Aorta (tissue), 5 donors: Measurements from ENCODE around the gene SUCLA2. TPM values are rescaled to one million over a fixed set of nuclear protein-coding genes. Genes with fewer than 3 reads are reported as not detected.

ENCODE experiments used
- ATAC-seq: fragments of 200-7000 bp; cut with Tn5 transposase; one replicate; pipeline ENCODE4 v1.9.1; 2022; ENCODE audit warnings: moderate library complexity; ENCODE audit not compliant: low FRiP score
- DNase-seq, 2 donors: peaks; one replicate each; pipeline ENCODE4 v3.0.0-alpha.2; 2020
- H3K27ac ChIP-seq, 2 donors: one replicate each; pipeline ENCODE4 v1.5.1; 2013; ENCODE audit warnings: low read length in 2 of 2, mild to moderate bottlenecking in 2 of 2, moderate library complexity in 2 of 2, control low read depth in 1 of 2, inconsistent platforms in 1 of 2, low read depth in 1 of 2
- H3K27me3 ChIP-seq, 2 donors: one replicate each; pipeline ENCODE4 v1.6.1; 2013; ENCODE audit warnings: control low read depth in 1 of 2, low read length in 1 of 2, mild to moderate bottlenecking in 1 of 2, moderate library complexity in 1 of 2; ENCODE audit not compliant: insufficient read depth in 2 of 2, control insufficient read depth in 1 of 2
- H3K36me3 ChIP-seq, 2 donors: one replicate each; pipeline ENCODE4 v1.6.1; 2013; ENCODE audit warnings: control low read depth in 1 of 2, low read length in 1 of 2, mild to moderate bottlenecking in 1 of 2; ENCODE audit not compliant: insufficient read depth in 2 of 2, control insufficient read depth in 1 of 2
- H3K4me1 ChIP-seq, 2 donors: one replicate each; pipeline ENCODE4 v1.6.1; 2013; ENCODE audit warnings: low read length in 2 of 2, control low read depth in 1 of 2, mild to moderate bottlenecking in 1 of 2, moderate library complexity in 1 of 2; ENCODE audit not compliant: insufficient read depth in 2 of 2, control insufficient read depth in 1 of 2
- H3K4me3 ChIP-seq, 2 donors: one replicate each; pipeline ENCODE4 v1.5.1; 2013; ENCODE audit warnings: low read length in 2 of 2, control low read depth in 1 of 2, mild to moderate bottlenecking in 1 of 2
- H3K9me3 ChIP-seq: one replicate; pipeline ENCODE4 v1.6.1; 2013; ENCODE audit warnings: mild to moderate bottlenecking, low read length; ENCODE audit not compliant: control insufficient read depth
- WGBS, 2 donors: extraction: QIAGEN DNeasy Blood & Tissue Kit; methylation state at CpG; one replicate each; pipeline ENCODE4 v1.1.7; 2013; 5-methylcytosine and 5-hydroxymethylcytosine counted together
- intact Hi-C, 2 donors: fragments of 100-400 bp; cut with DNase I; formaldehyde crosslinking; loops; one replicate each; pipeline versions ENCODE4 v1.14.2 to v1.15.0; 2022
- polyA plus RNA-seq, 2 donors: library from polyadenylated mRNA; stranded (reverse); fragments of 200-250 nt; gene quantifications; one replicate each; pipeline ENCODE4 v1.2.3, GENCODE V29; 2013
- total RNA-seq, 2 donors: library from RNA; stranded (reverse); fragmentation: NEBNext Ultra II Directional; extraction: Animal tissue kit (Norgen Biotek cat#: 25700); gene quantifications; one replicate each; pipeline ENCODE4 v1.2.1, GENCODE V29; 2021
- donor health status: healthy with polysubstance abuse.
- donor health status: Bipolar disorder and iron deficiency.
- donor health status: DM: no; HTN: no; CAD: no.
- donor health status: DM: no; HTN: no; CAD: no.
- donor health status: DM: yes; HTN: yes; CAD: no.

SUCLA2 gene
- total and polyA plus RNA-seq, 4 donors: 33.7 to 42.0 (median 37.3) TPM

DNA sequence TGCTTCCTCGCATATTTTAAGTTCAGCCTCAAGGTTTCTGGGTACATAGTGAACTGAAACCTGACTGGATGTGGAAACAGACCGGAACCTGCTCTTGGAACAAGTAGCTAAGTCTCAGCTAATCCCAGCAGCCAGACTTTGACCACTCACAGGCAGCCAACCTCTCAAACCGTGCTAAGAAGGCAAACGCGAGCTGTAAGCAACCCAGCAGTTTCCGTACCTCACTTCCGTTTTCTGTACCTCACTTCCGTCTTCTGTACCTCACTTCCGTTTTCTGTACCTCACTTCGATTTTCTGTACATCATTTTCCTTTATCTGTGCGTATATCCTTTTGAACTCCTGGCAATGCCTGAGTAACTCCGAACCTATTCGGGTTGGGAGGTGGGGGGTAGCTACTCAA, 96.8 kb downstream of the SUCLA2 start:
- ATAC-seq: no peak
- intact Hi-C loops: no loop called here
- H3K9me3 ChIP-seq: no peaks in the 10 kb centered on the region
- no peak for DNase-seq
- no peak overlapping the region for H3K4me3 ChIP-seq
- H3K36me3 ChIP-seq: no peaks in the 10 kb centered on the region
- WGBS, 2 donors: 92 to 94% methylated on average over 13 of the region's 13 CpGs
- no peaks in the 10 kb centered on the region for H3K4me1 ChIP-seq
- no peak overlapping the region for H3K27ac ChIP-seq
- H3K27me3 ChIP-seq: no peaks in the 10 kb centered on the region

DNA sequence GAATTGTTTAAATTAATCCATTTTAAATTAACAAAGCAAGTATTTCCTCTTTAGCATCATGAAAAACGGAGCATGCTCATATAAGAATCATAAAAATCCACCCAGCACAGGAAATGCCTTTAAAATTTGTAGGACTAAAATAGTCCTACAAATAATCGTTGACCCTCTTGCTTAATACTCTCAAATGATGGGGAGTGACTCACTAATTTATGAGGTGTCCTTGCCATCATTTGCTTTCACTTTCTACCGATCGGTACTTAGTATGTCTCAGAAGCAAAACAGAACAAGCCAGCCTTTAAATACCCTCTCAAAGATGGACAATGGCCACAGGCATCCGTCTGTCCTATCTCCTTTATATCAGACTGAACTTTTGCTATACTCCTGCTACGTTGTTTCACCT, 97.2 kb downstream of the SUCLA2 start:
- Histone ChIP-seq H3K27ac (no peak overlapping the region), H3K4me3 (no peak overlapping the region)

GRCh38 chr13:47901441-47901840, 99.6 kb downstream of the SUCLA2 start:
- H3K4me1 ChIP-seq: no peaks in the 10 kb centered on the region

More for the DNA sequence above, 97.2 kb downstream of the SUCLA2 start:
- DNase-seq (no peak), ATAC-seq (no peak)
- H3K36me3 ChIP-seq: no peaks in the 10 kb centered on the region
- 55 to 66% methylated on average over 6 of the region's 6 CpGs for WGBS, 2 donors
- H3K9me3 ChIP-seq: no peaks in the 10 kb centered on the region
- intact Hi-C loops: no loop called here
- H3K4me1 ChIP-seq: no peaks in the 10 kb centered on the region
- H3K27me3 ChIP-seq: no peaks in the 10 kb centered on the region

GRCh38 chr13:47898080-47898479, 103.0 kb downstream of the SUCLA2 start:
- no peak overlapping the region for H3K27ac ChIP-seq
- ATAC-seq: no peak
- intact Hi-C loops: no loop called here

More at GRCh38 chr13:47901441-47901840, 99.6 kb downstream of the SUCLA2 start:
- Histone ChIP-seq H3K27me3 (no peaks in the 10 kb centered on the region), H3K27ac (no peak overlapping the region), H3K4me3 (no peak overlapping the region), H3K9me3 (no peaks in the 10 kb centered on the region), H3K36me3 (no peaks in the 10 kb centered on the region)
- DNase-seq (no peak), ATAC-seq (no peak)
- WGBS, 2 donors: 81 to 84% methylated on average over 3 of the region's 3 CpGs
- intact Hi-C loops: no loop called here

GRCh38 chr13:47897411-47898050, 103.5 kb downstream of the SUCLA2 start:
- intact Hi-C loops: no loop called here
- H3K36me3 ChIP-seq: no peaks in the 10 kb centered on the region
- H3K4me1 ChIP-seq: no peaks in the 10 kb centered on the region
- H3K27ac ChIP-seq: no peak overlapping the region
- DNase-seq: no peak
- H3K4me3 ChIP-seq: no peak overlapping the region
- 67 to 77% methylated on average over 2 of the region's 2 CpGs for WGBS, 2 donors
- no peaks in the 10 kb centered on the region for H3K27me3 ChIP-seq
- H3K9me3 ChIP-seq: no peaks in the 10 kb centered on the region
- ATAC-seq: no peak

More at GRCh38 chr13:47898080-47898479, 103.0 kb downstream of the SUCLA2 start:
- no peaks in the 10 kb centered on the region for H3K27me3 ChIP-seq
- H3K4me1 ChIP-seq: no peaks in the 10 kb centered on the region
- no peak overlapping the region for H3K4me3 ChIP-seq
- H3K36me3 ChIP-seq: no peaks in the 10 kb centered on the region
- 80 to 89% methylated on average over 3 of the region's 3 CpGs for WGBS, 2 donors
- H3K9me3 ChIP-seq: no peaks in the 10 kb centered on the region
- no peak for DNase-seq

DNA sequence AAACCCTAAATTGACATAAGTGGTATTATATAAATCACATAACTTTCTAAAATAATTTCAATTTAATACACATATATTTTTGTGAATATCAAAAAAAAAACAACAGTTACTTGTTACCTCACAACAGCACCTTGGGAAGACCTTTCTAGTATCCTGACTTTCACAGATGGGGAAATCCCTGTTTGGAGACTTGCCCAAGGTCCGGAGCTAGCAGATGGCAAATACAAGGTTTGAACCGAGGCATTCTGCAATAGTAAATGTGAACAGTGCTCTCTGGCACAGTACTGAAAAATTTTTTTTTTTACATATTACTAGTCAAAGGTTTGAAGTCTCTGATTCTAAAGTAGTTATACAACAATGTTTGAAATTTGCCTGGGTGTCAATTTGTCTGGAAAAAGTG, 104.5 kb downstream of the SUCLA2 start:
- H3K27me3 ChIP-seq: no peaks in the 10 kb centered on the region
- ATAC-seq (no peak), DNase-seq (no peak)
- no peak overlapping the region for H3K27ac ChIP-seq
- no peak overlapping the region for H3K4me3 ChIP-seq
- 57 to 71% methylated on average over 2 of the region's 2 CpGs for WGBS, 2 donors
- H3K9me3 ChIP-seq: no peaks in the 10 kb centered on the region
- H3K36me3 ChIP-seq: no peaks in the 10 kb centered on the region
- no peaks in the 10 kb centered on the region for H3K4me1 ChIP-seq
- intact Hi-C loops: no loop called here

DNA sequence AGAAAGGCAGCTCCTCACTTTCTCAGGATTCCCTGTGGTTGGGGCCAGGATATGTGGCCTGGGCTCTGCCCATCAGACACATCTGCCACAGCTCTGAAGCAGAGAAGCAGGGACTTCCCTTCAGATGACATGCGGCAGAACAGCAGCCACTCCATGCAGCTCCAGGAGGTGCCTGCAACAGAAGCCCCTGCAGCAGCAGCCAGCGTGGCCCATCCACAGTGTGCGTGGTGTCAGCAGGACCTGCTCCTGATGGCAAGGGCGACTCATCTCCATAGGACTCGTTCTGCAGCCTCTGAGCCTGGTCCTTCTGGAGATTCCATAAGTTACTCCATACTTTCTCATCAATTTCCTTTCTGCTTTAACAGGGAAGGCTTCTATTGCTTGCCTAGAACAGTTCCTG, 105.0 kb downstream of the SUCLA2 start:
- H3K36me3 ChIP-seq: no peaks in the 10 kb centered on the region
- WGBS, 2 donors: 61 to 77% methylated on average over 5 of the region's 5 CpGs
- H3K4me1 ChIP-seq: no peaks in the 10 kb centered on the region
- no peak overlapping the region for H3K4me3 ChIP-seq
- no peak for DNase-seq
- intact Hi-C loops: no loop called here
- H3K27me3 ChIP-seq: no peaks in the 10 kb centered on the region
- ATAC-seq: no peak
- no peaks in the 10 kb centered on the region for H3K9me3 ChIP-seq
- no peak overlapping the region for H3K27ac ChIP-seq

- no peak overlapping the region for H3K4me3 ChIP-seq
Measured at GRCh38 chr13:47893527-47893926, 107.5 kb downstream of the SUCLA2 start.

More at GRCh38 chr13:47893527-47893926, 107.5 kb downstream of the SUCLA2 start:
- 67% methylated on average over 1 of the region's 1 CpG for WGBS, 2 donors
- Histone ChIP-seq H3K36me3 (no peaks in the 10 kb centered on the region), H3K27me3 (no peaks in the 10 kb centered on the region), H3K27ac (no peak overlapping the region), H3K4me1 (no peaks in the 10 kb centered on the region), H3K9me3 (no peaks in the 10 kb centered on the region)
- intact Hi-C loops: no loop called here
- ATAC-seq (no peak), DNase-seq (no peak)
